ENCODE data around the gene CLCN1. TPM values are rescaled to one million over a fixed set of nuclear protein-coding genes. Genes with fewer than 3 reads are reported as not detected.
"Not testable (repeated sequence)": the region's sequence is repeated elsewhere in the genome, so short reads cannot be mapped to it uniquely, and the experiment has no call there.

CLCN1 gene
- under 1 TPM; 0.10 to 0.24 (median 0.12) TPM for polyA plus RNA-seq (ENCODE audit: insufficient read length in 4 of 4)

GRCh38 chr7:143315776-143316175, at the start of gene CLCN1:
Gene CLCN1 (plus strand): TSS chr7:143316111. CDS start chr7:143316213, 102 bp downstream.
- DNase-seq (ENCODE audit: low read depth in 4 of 4, low spot score in 3 of 4): no peak

DNA sequence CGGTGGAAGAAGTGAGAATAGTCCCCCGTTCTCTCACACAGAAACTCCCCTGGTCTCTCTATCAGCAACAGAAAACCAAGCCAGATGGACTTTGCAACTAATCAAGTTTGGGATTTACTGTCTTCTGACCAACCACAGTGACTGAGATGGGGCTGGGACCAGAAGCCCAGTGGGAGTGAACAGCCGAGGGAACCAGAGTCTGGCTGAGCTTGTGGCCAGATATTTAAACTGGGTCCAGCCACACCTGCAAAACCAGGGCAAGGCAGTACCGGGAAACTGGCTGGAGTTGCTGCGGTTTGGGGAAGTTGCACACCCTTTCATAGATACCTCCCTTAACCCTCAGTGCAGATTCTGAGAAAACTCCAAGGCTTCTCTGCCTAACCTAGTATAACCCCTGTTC, 46.7 kb upstream of the CLCN1 start:
- no peak for DNase-seq (ENCODE audit: low read depth in 4 of 4, low spot score in 3 of 4)

GRCh38 chr7:143271240-143271639, 44.7 kb upstream of the CLCN1 start:
- DNase-seq (ENCODE audit: low read depth in 4 of 4, low spot score in 3 of 4): no peak

DNA sequence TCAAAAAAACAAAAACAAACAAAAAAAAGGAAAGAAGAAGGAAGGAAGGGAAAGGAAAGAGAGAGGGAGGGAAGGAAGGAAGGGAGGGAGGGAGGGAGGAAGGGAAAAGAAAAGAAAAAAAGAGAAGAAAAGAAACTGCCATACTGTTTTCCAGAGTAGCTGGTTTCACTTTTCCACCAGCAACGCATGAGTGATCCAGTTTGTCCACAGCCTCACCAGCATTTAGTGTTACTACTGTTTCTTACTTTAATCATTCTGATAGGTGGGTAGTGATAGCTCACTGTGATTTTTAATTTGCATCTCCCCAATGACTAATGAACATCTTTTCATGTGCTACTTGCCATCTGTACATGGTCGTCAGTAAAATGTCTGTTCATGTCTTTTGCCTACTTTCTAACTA, 43.0 kb upstream of the CLCN1 start:
- no peak for DNase-seq (ENCODE audit: low read depth in 4 of 4, low spot score in 3 of 4)

GRCh38 chr7:143279186-143280098, 36.5 kb upstream of the CLCN1 start:
- DNase-seq (ENCODE audit: low read depth in 4 of 4, low spot score in 3 of 4): no peak

GRCh38 chr7:143280160-143280559, 35.8 kb upstream of the CLCN1 start:
- no peak for DNase-seq (ENCODE audit: low read depth in 4 of 4, low spot score in 3 of 4)

DNA sequence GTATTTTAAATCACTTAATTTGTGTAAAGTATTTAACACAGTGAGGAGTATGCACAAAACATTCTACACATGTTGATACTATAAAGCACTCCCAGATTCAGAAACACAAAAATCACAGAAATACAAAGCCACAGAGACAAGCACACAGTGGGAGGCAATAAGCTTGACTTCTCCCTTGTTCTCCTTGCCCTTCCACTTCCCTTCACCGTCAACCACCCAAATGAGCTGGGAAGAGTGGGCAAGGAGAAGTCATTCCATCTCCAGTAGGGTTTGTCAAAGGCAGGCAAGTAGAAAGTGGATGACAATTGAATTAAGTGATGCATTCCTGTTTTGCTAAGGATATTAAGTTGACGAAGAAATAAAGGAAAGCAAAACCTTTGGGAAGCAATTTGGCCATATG, 35.3 kb upstream of the CLCN1 start:
- no peak for DNase-seq (ENCODE audit: low read depth in 4 of 4, low spot score in 3 of 4)

DNA sequence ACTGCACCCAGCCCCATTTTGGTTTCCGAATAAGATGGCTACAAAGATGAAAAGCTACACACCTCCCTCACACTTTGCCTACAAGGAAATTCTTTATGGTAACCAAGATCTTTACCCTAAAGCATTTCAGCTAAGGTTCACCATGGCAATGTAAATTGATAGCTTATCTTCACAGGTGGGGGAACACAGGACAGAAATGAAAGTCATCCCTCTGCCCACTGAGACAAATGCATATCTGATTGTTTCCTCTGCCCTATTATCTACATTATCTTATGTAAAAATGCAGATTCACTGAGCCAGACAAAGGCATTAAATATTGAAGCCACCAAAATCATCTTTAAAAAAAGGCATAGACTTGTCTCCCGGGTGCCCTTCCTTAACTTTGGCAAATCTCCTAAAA, 34.4 kb upstream of the CLCN1 start:
- no peak for DNase-seq (ENCODE audit: low read depth in 4 of 4, low spot score in 3 of 4)

- DNase-seq (ENCODE audit: low read depth in 4 of 4, low spot score in 3 of 4): no peak
Measured at GRCh38 chr7:143282124-143282523, 33.8 kb upstream of the CLCN1 start.

DNA sequence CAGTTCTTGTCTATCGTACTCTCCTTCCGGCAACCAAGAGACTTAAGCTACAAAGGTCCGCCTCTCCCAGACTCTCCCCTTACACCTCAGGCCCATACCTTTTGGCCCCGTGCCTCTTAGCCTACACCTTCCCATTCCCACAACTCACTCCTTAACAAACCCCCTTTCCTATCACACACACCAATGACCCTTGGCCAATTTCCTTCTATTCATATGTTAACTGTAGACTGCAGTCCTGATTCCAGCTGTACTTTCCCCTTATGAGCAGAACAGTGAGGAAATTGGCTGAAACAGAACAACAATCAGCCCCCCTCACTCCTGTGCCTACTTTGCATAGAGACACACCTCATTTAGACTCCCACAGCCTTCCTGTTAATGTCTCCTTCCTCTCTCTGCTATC, 32.5 kb upstream of the CLCN1 start:
- DNase-seq (ENCODE audit: low read depth in 4 of 4, low spot score in 3 of 4): no peak

DNA sequence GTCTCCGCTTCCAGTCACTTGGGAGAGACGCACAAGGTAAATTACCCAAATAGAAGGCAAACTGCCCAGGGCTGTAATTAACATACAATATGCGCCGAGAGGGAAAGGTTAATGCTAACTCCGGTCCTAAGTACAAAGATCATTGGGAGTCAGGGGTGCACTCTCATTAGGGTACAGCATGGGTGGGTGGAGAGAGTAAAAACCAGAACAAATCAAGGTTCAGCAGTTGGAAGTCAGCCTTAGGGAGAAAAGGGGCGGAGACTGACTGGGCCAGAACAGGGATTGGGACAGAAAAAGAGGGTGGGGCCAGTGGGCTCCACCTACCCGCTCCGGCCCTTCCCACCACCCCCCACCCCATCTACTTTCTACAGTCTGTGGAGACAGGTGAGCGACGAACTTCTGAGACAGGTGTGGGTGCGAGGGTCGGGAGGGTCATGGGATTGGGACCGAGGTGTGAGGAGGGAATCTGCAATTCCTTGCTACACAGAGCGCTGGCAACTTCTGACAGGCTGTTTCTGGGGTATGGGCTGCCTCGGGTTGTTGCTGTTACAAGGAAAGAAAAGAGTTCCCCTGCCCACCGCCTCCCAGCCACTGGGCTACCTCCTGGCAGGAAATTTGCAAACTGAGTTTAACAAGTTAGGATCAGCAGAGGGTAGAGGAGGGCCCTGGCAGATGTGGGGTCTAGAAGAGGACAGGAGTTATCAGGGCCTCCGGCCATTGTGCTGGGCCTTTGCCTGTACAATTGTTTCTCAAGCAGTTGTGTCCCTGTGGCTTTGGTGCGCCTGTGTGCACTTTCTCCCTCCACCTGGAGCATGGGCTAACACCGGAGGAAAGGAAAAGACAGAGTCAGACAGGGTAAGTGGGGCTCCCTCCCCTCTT, 31.1 kb upstream of the CLCN1 start, which contains the start of gene TMEM139:
TSS of gene TMEM139 (plus strand) at position 368 of the 879 bp plus-strand sequence. CDS start 1,000 bp downstream, outside the sequence.
- no peak for DNase-seq (ENCODE audit: low read depth in 4 of 4, low spot score in 3 of 4)

DNA sequence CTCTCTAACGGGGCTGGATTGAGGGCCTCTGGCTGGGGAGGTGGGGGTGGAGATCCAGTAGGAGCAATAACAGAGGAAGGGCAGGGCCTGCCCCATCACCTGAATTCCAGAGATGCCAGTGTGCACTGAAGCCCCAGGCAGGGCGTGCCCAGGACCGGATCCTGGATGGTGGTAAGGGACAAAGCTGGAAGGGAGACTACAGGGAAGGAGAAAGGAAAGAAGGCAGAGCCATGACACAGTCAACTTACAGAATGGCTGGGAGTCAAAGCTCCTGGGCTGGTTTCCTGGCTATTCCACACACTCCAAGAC, 30.5 kb upstream of the CLCN1 start:
- DNase-seq (ENCODE audit: low read depth in 4 of 4, low spot score in 3 of 4): no peak

DNA sequence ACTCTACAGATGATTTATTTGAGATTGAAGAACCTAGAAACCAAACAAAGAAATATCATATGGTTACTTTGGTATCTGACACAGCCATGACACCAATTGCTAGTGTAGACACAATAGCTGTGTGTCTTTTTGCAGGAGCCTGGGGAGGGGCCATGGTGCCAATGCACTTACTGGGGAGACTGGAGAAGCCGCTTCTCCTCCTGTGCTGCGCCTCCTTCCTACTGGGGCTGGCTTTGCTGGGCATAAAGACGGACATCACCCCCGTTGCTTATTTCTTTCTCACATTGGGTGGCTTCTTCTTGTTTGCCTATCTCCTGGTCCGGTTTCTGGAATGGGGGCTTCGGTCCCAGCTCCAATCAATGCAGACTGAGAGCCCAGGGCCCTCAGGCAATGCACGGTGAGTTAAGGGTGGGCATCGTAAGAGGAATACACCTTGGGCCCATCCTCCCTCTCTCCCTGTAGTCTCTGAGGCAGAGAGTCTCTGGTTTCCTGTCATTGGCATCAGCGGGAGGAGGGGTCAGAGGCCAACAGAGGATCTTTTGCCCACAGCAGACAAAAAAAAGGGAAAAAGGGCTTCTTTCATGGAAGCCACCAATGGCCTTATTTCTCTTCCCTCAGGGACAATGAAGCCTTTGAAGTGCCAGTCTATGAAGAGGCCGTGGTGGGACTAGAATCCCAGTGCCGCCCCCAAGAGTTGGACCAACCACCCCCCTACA, 29.9 kb upstream of the CLCN1 start:
- no peak for DNase-seq (ENCODE audit: low read depth in 4 of 4, low spot score in 3 of 4)

DNA sequence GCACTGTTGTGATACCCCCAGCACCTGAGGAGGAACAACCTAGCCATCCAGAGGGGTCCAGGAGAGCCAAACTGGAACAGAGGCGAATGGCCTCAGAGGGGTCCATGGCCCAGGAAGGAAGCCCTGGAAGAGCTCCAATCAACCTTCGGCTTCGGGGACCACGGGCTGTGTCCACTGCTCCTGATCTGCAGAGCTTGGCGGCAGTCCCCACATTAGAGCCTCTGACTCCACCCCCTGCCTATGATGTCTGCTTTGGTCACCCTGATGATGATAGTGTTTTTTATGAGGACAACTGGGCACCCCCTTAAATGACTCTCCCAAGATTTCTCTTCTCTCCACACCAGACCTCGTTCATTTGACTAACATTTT, 29.4 kb upstream of the CLCN1 start:
- no peak for DNase-seq (ENCODE audit: low read depth in 4 of 4, low spot score in 3 of 4)

- no peak for DNase-seq (ENCODE audit: low read depth in 4 of 4, low spot score in 3 of 4)
Measured at GRCh38 chr7:143287339-143287934, 28.5 kb upstream of the CLCN1 start.

DNA sequence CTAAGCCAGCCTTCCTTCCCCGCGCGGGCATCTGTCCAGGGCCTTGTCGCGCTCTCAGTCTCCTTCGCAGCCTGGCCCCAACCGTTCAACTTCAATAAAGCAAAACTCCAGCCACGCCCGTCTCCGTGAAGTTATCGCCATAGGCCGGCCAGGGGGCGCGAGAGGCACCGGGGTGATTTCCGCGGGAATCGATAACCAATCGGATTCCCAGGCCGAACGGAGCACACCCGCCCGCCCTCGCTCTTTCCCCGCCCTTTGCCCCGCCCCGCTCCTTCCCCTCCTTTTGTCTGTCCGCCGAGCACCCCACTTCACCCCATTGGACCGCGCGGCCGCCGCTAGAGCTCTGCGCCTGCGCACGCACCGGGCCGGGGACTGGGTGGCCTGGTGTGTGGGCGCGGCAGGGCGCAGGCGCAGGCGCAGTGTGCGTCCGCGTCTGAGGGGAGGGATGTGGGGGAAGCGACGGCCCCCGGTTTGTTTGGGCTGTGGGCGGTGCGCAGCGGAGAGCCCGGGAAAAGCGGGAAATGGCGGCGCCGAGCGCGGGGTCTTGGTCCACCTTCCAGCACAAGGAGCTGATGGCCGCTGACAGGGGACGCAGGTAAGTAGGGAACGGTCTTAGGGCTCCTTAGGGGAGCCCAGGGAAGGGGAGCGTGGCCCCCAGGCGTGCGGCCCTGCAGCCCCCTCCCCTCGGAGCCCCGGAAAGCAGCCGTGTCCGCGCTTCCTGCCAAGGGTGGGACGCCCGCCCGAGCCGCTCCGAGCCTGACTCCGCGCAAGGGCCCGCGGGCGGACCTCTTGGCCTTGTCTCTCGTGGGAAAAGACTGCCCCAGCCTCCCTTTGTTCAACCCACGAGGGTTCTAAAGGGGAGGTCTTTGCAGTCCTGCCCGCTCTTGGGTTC, 27.7 kb upstream of the CLCN1 start, which contains the start of gene CASP2:
TSS of gene CASP2 (plus strand) at position 417 of the 892 bp plus-strand sequence. CDS start at position 522, 105 bp downstream.
- DNase-seq (ENCODE audit: low read depth in 4 of 4, low spot score in 3 of 4): peak; percentile 88 to 91 (median 90)

- no peak for DNase-seq (ENCODE audit: low read depth in 4 of 4, low spot score in 3 of 4)
Measured at GRCh38 chr7:143288836-143289235, 27.1 kb upstream of the CLCN1 start.

GRCh38 chr7:143289421-143289820, 26.5 kb upstream of the CLCN1 start:
- no peak for DNase-seq (ENCODE audit: low read depth in 4 of 4, low spot score in 3 of 4)

GRCh38 chr7:143289888-143290287, 26.0 kb upstream of the CLCN1 start:
- DNase-seq (ENCODE audit: low read depth in 4 of 4, low spot score in 3 of 4): not testable (repeated sequence)
